DND-41 (cell line): ENCODE results near the gene CEL.

Experiments
- ATAC-seq: fragments of 200-7000 bp; cut with Tn5 transposase; 3 replicates; pipeline ENCODE4 v1.9.1; 2021; ENCODE audit warnings: low read depth; ENCODE audit not compliant: insufficient read depth
- DNase-seq: peaks from one replicate; pipeline ENCODE4 v3.0.0-alpha.2; 2020
- H2AFZ ChIP-seq: 2 replicates; pipeline ENCODE4 v1.6.0; 2012; ENCODE audit warnings: low read depth, low read length
- H3K27ac ChIP-seq: 2 replicates; pipeline ENCODE4 v1.5.1; 2012; ENCODE audit warnings: low read length, inconsistent platforms
- H3K27me3 ChIP-seq: fragments of 200-600 bp; sonication (generic); 2 replicates; pipeline ENCODE4 v1.6.0; 2012; ENCODE audit warnings: low read length, mild to moderate bottlenecking, inconsistent platforms; ENCODE audit not compliant: insufficient read depth, poor library complexity
- H3K36me3 ChIP-seq: 2 replicates; pipeline ENCODE4 v1.5.1; 2012; ENCODE audit warnings: low read length, inconsistent platforms; ENCODE audit not compliant: insufficient read depth
- H3K4me1 ChIP-seq: 2 replicates; pipeline ENCODE4 v1.5.1; 2012; ENCODE audit warnings: mild to moderate bottlenecking, low read length; ENCODE audit not compliant: insufficient read depth
- H3K4me2 ChIP-seq: 2 replicates; pipeline ENCODE4 v1.6.0; 2012; ENCODE audit warnings: mild to moderate bottlenecking, moderate library complexity, low read length, inconsistent platforms; ENCODE audit not compliant: insufficient read depth
- H3K4me3 ChIP-seq, 2 experiments: fragments of 200-600 bp in 1 of 2; shearing (Covaris generic) in 1 of 2; 2 replicates each; pipeline ENCODE4 v1.5.1; 2012 to 2016; ENCODE audit warnings: inconsistent platforms in 2 of 2, low read length in 2 of 2, mild to moderate bottlenecking in 2 of 2, low read depth in 1 of 2, moderate library complexity in 1 of 2
- H3K79me2 ChIP-seq: 2 replicates; pipeline ENCODE4 v1.6.0; 2012; ENCODE audit warnings: low read length, inconsistent platforms; ENCODE audit not compliant: insufficient read depth
- H3K9ac ChIP-seq: 2 replicates; pipeline ENCODE4 v1.6.0; 2012; ENCODE audit warnings: low read depth, mild to moderate bottlenecking, inconsistent platforms, low read length, moderate library complexity
- H3K9me3 ChIP-seq: 2 replicates; pipeline ENCODE4 v1.5.1; 2012; ENCODE audit warnings: low read length, moderate library complexity, mild to moderate bottlenecking, inconsistent platforms; ENCODE audit not compliant: insufficient read depth, severe bottlenecking
- H4K20me1 ChIP-seq: 2 replicates; pipeline ENCODE4 v1.6.0; 2012; ENCODE audit warnings: low read length; ENCODE audit not compliant: insufficient read depth
- CTCF ChIP-seq: IDR thresholded peaks from 2 replicates; pipeline ENCODE4 v1.5.1; 2012; ENCODE audit warnings: borderline replicate concordance, low read length, moderate library complexity, mild to moderate bottlenecking; ENCODE audit not compliant: poor library complexity, severe bottlenecking; ENCODE audit errors: extremely low read depth
- EZH2 ChIP-seq: IDR thresholded peaks from 3 replicates; pipeline ENCODE4 v1.6.1; 2012; ENCODE audit warnings: borderline replicate concordance, low read depth, mild to moderate bottlenecking, moderate library complexity, low read length, inconsistent platforms; ENCODE audit not compliant: severe bottlenecking

The CEL gene

GRCh38 chr9:133114886-133115603 lies 53.3 kb downstream of the CEL start:
- Histone ChIP-seq H3K27ac (no peak overlapping the region), H3K36me3 (peaks cover 18% of the 10 kb centered on the region), H2AFZ (no peak overlapping the region), H3K4me3 (no peak overlapping the region), H3K79me2 (peaks cover 60% of the 10 kb centered on the region), H4K20me1 (peaks cover 81% of the 10 kb centered on the region), H3K4me1 (peaks cover 7% of the 10 kb centered on the region), H3K9ac (no peak overlapping the region), H3K9me3 (no peaks in the 10 kb centered on the region), H3K27me3 (no peaks in the 10 kb centered on the region), H3K4me2 (no peak overlapping the region)
- ATAC-seq: no peak
- no peak for TF ChIP-seq EZH2
- TF ChIP-seq CTCF: no peak
- no peak for DNase-seq

- no peak overlapping the region for H3K27ac ChIP-seq
- DNase-seq: no peak
These were observed 54.0 kb downstream of the CEL start for GRCh38 chr9:133115604-133116345.

GRCh38 chr9:133116346-133117231 lies 54.8 kb downstream of the CEL start:
- Histone ChIP-seq H3K27ac (no peak overlapping the region), H2AFZ (no peak overlapping the region), H3K4me3 (no peak overlapping the region), H3K9me3 (no peaks in the 10 kb centered on the region), H3K27me3 (no peaks in the 10 kb centered on the region), H3K4me1 (peaks cover 20% of the 10 kb centered on the region), H3K36me3 (peaks cover 12% of the 10 kb centered on the region), H3K4me2 (no peak overlapping the region), H3K79me2 (peaks cover 65% of the 10 kb centered on the region), H4K20me1 (peaks cover 83% of the 10 kb centered on the region), H3K9ac (no peak overlapping the region)
- TF ChIP-seq CTCF: no peak
- no peak for TF ChIP-seq EZH2
- DNase-seq (no peak), ATAC-seq (no peak)

More at GRCh38 chr9:133115604-133116345, 54.0 kb downstream of the CEL start:
- ATAC-seq: no peak
- Histone ChIP-seq H3K4me2 (no peak overlapping the region), H3K36me3 (peaks cover 14% of the 10 kb centered on the region), H4K20me1 (peaks cover 82% of the 10 kb centered on the region), H3K27me3 (no peaks in the 10 kb centered on the region), H3K9me3 (no peaks in the 10 kb centered on the region), H2AFZ (no peak overlapping the region), H3K9ac (no peak overlapping the region), H3K4me1 (peaks cover 14% of the 10 kb centered on the region), H3K4me3 (no peak overlapping the region), H3K79me2 (peaks cover 65% of the 10 kb centered on the region)
- TF ChIP-seq EZH2 (no peak), CTCF (no peak)
